Endothelial cell of umbilical vein (primary cell): ENCODE results near the gene AUH. TPM values are rescaled to one million over a fixed set of nuclear protein-coding genes. Genes with fewer than 3 reads are reported as not detected.

Experiments
- BruUV-seq: library from RNA; stranded (reverse); fragments of 400-500 nt; replicated peaks from 2 replicates; lab custom pipeline; 2021; lab: Mats Ljungman, UMichigan
- CTCF ChIA-PET: fragments of 300-600, 350-600 bp; sonication (Branson Sonifier 250); formaldehyde crosslinking; loops from one replicate; lab custom pipeline; 2021; ENCODE audit warnings: antibody characterized with exemption, inconsistent platforms; lab: Charles Lee
- POLR2A ChIA-PET: fragments of 300-600, 350-600 bp; sonication (Branson Sonifier 250); formaldehyde crosslinking; loops from one replicate; lab custom pipeline; 2021; ENCODE audit warnings: antibody characterized with exemption, inconsistent platforms; lab: Charles Lee
- DNase-seq: peaks from one replicate; pipeline ENCODE4 v3.0.0-alpha.2; 2011; ENCODE audit warnings: low read depth, low spot score
- FAIRE-seq: peaks from 2 replicates; lab custom pipeline; 2011; peaks lifted over from hg19 to GRCh38; lab: Jason Lieb, UNC
- H2AFZ ChIP-seq: 2 replicates; pipeline ENCODE4 v1.6.0; 2012; ENCODE audit warnings: low read depth, low read length, control low read depth, inconsistent platforms
- H3K27ac ChIP-seq: 2 replicates; pipeline ENCODE4 v1.5.1; 2011; ENCODE audit warnings: low read depth, mild to moderate bottlenecking, control low read depth, low read length, moderate library complexity; ENCODE audit not compliant: insufficient read depth
- H3K27me3 ChIP-seq, 2 experiments: 2 replicates each; pipeline versions ENCODE4 v1.6.0 to v1.6.1; 2011; ENCODE audit warnings: low read length in 2 of 2, mixed read lengths in 1 of 2; ENCODE audit not compliant: control insufficient read depth in 2 of 2, insufficient read depth in 2 of 2
- H3K36me3 ChIP-seq, 2 experiments: 2 replicates in 1 of 2; 3 replicates in 1 of 2; pipeline ENCODE4 v1.5.1; 2011; ENCODE audit warnings: low read length in 2 of 2, mild to moderate bottlenecking in 1 of 2, moderate library complexity in 1 of 2; ENCODE audit not compliant: control insufficient read depth in 2 of 2, insufficient read depth in 2 of 2; ENCODE audit errors: extremely low read depth in 1 of 2
- H3K4me1 ChIP-seq: 3 replicates; pipeline ENCODE4 v1.5.1; 2011; ENCODE audit warnings: mild to moderate bottlenecking, low read length; ENCODE audit not compliant: control insufficient read depth, insufficient read depth; ENCODE audit errors: extremely low read depth
- H3K4me2 ChIP-seq: 2 replicates; pipeline ENCODE4 v1.6.1; 2011; ENCODE audit warnings: low read length, control low read depth, mixed read lengths; ENCODE audit not compliant: insufficient read depth
- H3K4me3 ChIP-seq, 3 experiments: fragments of 200-600 bp in 1 of 3; sonication (generic), shearing (Covaris generic) in 1 of 3; replicated peaks in 1 of 3; 2 replicates each; pipeline ENCODE4 v1.5.1; 2011 to 2016; ENCODE audit warnings: control low read depth in 3 of 3, low read length in 3 of 3, mild to moderate bottlenecking in 2 of 3, inconsistent platforms in 1 of 3, low read depth in 1 of 3, moderate library complexity in 1 of 3; ENCODE audit not compliant: insufficient read depth in 1 of 3
- H3K79me2 ChIP-seq: 2 replicates; pipeline ENCODE4 v1.6.0; 2012; ENCODE audit warnings: low read length, inconsistent platforms; ENCODE audit not compliant: control insufficient read depth, insufficient read depth
- H3K9ac ChIP-seq: replicated peaks from 2 replicates; pipeline ENCODE3; 2011; ENCODE audit warnings: low read length, control low read depth; ENCODE audit not compliant: insufficient read depth; ENCODE audit errors: extremely low read depth
- H3K9me1 ChIP-seq: replicated peaks from 3 replicates; pipeline ENCODE4 v1.6.0; 2011; ENCODE audit warnings: mild to moderate bottlenecking, low read length; ENCODE audit not compliant: control insufficient read depth, insufficient read depth; ENCODE audit errors: extremely low read depth
- H3K9me3 ChIP-seq: replicated peaks from 2 replicates; pipeline ENCODE4 v1.5.1; 2012; ENCODE audit warnings: low read length, inconsistent platforms; ENCODE audit not compliant: control insufficient read depth, insufficient read depth
- H4K20me1 ChIP-seq: replicated peaks from 2 replicates; pipeline ENCODE3; 2011; ENCODE audit warnings: mild to moderate bottlenecking, low read length; ENCODE audit not compliant: control insufficient read depth, insufficient read depth; ENCODE audit errors: extremely low read depth
- EZH2 ChIP-seq: IDR thresholded peaks from 2 replicates; pipeline ENCODE4 v1.6.1; 2012; ENCODE audit warnings: borderline replicate concordance, low read depth, mild to moderate bottlenecking, moderate library complexity, low read length, inconsistent platforms; ENCODE audit not compliant: severe bottlenecking
- FOS ChIP-seq: IDR thresholded peaks from 2 replicates; pipeline ENCODE4 v1.6.1; 2011; ENCODE audit warnings: mild to moderate bottlenecking, low read length, moderate library complexity, borderline replicate concordance; ENCODE audit not compliant: insufficient read depth
- GATA2 ChIP-seq: IDR thresholded peaks from 2 replicates; pipeline ENCODE4 v1.7.0; 2011; ENCODE audit warnings: low read depth, mild to moderate bottlenecking, moderate library complexity, mixed read lengths, low read length; ENCODE audit not compliant: insufficient read length, insufficient read depth
- JUN ChIP-seq: IDR thresholded peaks from 2 replicates; pipeline ENCODE4 v1.6.1; 2011; ENCODE audit warnings: borderline replicate concordance, low read depth; ENCODE audit not compliant: insufficient read length, insufficient read depth
- MAX ChIP-seq: IDR thresholded peaks from 2 replicates; pipeline ENCODE4 v1.6.1; 2011; ENCODE audit not compliant: insufficient read depth, insufficient read length
- MYC ChIP-seq: IDR thresholded peaks from one replicate; pipeline ENCODE4 v1.6.1; 2011; ENCODE audit warnings: mild to moderate bottlenecking, low read depth, low read length
- POLR2A ChIP-seq: IDR thresholded peaks from 2 replicates; pipeline ENCODE4 v1.6.1; 2012; ENCODE audit warnings: low read depth, mild to moderate bottlenecking, control low read depth, low read length
- POLR2AphosphoS5 ChIP-seq: IDR thresholded peaks from 2 replicates; pipeline ENCODE4 v1.6.1; 2012; ENCODE audit warnings: low read depth, mild to moderate bottlenecking, control low read depth, low read length, moderate library complexity; ENCODE audit not compliant: insufficient read depth
- dilution Hi-C: fragments of 300-500 bp; cut with MboI; formaldehyde crosslinking; loops from one replicate; pipeline ENCODE4 v1.15.0; 2019; ENCODE audit warnings: low sequenced_read_pairs; ENCODE audit not compliant: extremely low pct_ligation_motif_present
- intact Hi-C: fragments of 100-400 bp; cut with micrococcal nuclease; formaldehyde crosslinking; loops from one replicate; pipeline ENCODE4 v1.10.0; 2022
- polyA plus RNA-seq, 4 experiments: library from polyadenylated mRNA; depleted of rRNA in 3 of 4; stranded (reverse) in 3 of 4; unstranded in 1 of 4; fragments of >200 nt; gene quantifications; 2 replicates each; pipeline versions ENCODE4 v1.2.1 to v1.2.3, GENCODE V29; 2011 to 2012; ENCODE audit warnings: missing spikeins in 1 of 4
- total RNA-seq: library from RNA; stranded (reverse); gene quantifications from 2 replicates; pipeline ENCODE4 v1.2.3, GENCODE V29; 2021
- TF ChIP-seq, protein P1 (sequence below), 2 donors: IDR thresholded peaks; 1 replicate in 1 of 2; 2 replicates in 1 of 2; pipeline ENCODE4 v1.5.1; 2011; ENCODE audit warnings: low read length in 2 of 2, mild to moderate bottlenecking in 2 of 2, moderate library complexity in 2 of 2, control low read depth in 1 of 2, inconsistent platforms in 1 of 2, low read depth in 1 of 2; ENCODE audit not compliant: insufficient read depth in 1 of 2; ENCODE audit errors: extremely low read depth in 1 of 2

AUH gene
- total and polyA plus RNA-seq, 2 donors (not counting 3 experiments of a cell fraction or from before 2014, with no cell fraction given), result 2.3 to 9.2 TPM

GRCh38 chr9:91321691-91322090 is 40.0 kb downstream of the AUH start:
- no peak for DNase-seq
- POLR2A ChIA-PET, result no interaction called here
- TF ChIP-seq MYC (no peak), JUN (no peak)
- no peaks in the 10 kb centered on the region for H3K4me1 ChIP-seq
- no peak overlapping the region for H2AFZ ChIP-seq
- dilution Hi-C loops (no loop called here), intact Hi-C loops (no loop called here)
- no peak overlapping the region for H3K4me3 ChIP-seq
- H3K27ac ChIP-seq, result no peak overlapping the region
- BruUV-seq, result no TSS peak
- H3K9me3 ChIP-seq, result no peaks in the 10 kb centered on the region
- no peaks in the 10 kb centered on the region for H3K79me2 ChIP-seq
- H3K4me2 ChIP-seq, result no peak overlapping the region
- no peaks in the 10 kb centered on the region for H3K27me3 ChIP-seq
- H4K20me1 ChIP-seq, result no peaks in the 10 kb centered on the region
- no peak overlapping the region for H3K9ac ChIP-seq
- CTCF ChIA-PET, result interaction anchor here (1.3 to 1.7 kb wide), 3 partner anchors 36 to 284 kb away, joined by 3 to 4 read pairs (median 3); no protein-coding TSS in a partner anchor
- H3K9me1 ChIP-seq, result no peaks in the 10 kb centered on the region
- FAIRE-seq, result no peak
- no peaks in the 10 kb centered on the region for H3K36me3 ChIP-seq

GRCh38 chr9:91320299-91320698 is 41.4 kb downstream of the AUH start:
- no TSS peak for BruUV-seq
- dilution Hi-C loops, result no loop called here

More at GRCh38 chr9:91320299-91320698, 41.4 kb downstream of the AUH start:
- Histone ChIP-seq H3K79me2 (no peaks in the 10 kb centered on the region), H3K4me1 (no peaks in the 10 kb centered on the region), H3K27ac (no peak overlapping the region), H3K36me3 (no peaks in the 10 kb centered on the region), H3K9me3 (no peaks in the 10 kb centered on the region), H3K9me1 (no peaks in the 10 kb centered on the region), H3K9ac (no peak overlapping the region), H2AFZ (no peak overlapping the region), H3K27me3 (no peaks in the 10 kb centered on the region), H4K20me1 (no peaks in the 10 kb centered on the region), H3K4me2 (no peak overlapping the region), H3K4me3 (no peak overlapping the region)
- DNase-seq (no peak), FAIRE-seq (no peak)
- intact Hi-C loops, result no loop called here
- POLR2A ChIA-PET, result no interaction called here
- CTCF ChIA-PET, result interaction anchor here (0.8 kb wide), 1 partner anchor 15 kb away, joined by 3 read pairs; no protein-coding TSS in a partner anchor
- TF ChIP-seq FOS, result no peak
- no peak for TF ChIP-seq MYC
- TF ChIP-seq, protein P1, sequence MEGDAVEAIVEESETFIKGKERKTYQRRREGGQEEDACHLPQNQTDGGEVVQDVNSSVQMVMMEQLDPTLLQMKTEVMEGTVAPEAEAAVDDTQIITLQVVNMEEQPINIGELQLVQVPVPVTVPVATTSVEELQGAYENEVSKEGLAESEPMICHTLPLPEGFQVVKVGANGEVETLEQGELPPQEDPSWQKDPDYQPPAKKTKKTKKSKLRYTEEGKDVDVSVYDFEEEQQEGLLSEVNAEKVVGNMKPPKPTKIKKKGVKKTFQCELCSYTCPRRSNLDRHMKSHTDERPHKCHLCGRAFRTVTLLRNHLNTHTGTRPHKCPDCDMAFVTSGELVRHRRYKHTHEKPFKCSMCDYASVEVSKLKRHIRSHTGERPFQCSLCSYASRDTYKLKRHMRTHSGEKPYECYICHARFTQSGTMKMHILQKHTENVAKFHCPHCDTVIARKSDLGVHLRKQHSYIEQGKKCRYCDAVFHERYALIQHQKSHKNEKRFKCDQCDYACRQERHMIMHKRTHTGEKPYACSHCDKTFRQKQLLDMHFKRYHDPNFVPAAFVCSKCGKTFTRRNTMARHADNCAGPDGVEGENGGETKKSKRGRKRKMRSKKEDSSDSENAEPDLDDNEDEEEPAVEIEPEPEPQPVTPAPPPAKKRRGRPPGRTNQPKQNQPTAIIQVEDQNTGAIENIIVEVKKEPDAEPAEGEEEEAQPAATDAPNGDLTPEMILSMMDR (IDR thresholded peaks at IDR 0.05; ENCODE audit: extremely low read depth in 1 of 2, insufficient read depth in 1 of 2, low read depth in 1 of 2, low read length in 2 of 2), result no peak
- TF ChIP-seq GATA2, result no peak
- no peak for TF ChIP-seq POLR2A
- no peak for TF ChIP-seq POLR2AphosphoS5
- TF ChIP-seq EZH2, result no peak
- TF ChIP-seq MAX, result no peak
- no peak for TF ChIP-seq JUN
